Astrocyte (in vitro differentiated cells and primary cell): ENCODE results near the gene TARS3. TPM values are rescaled to one million over a fixed set of nuclear protein-coding genes. Genes with fewer than 3 reads are reported as not detected.

Experiments used
- DNase-seq: peaks from one replicate; pipeline ENCODE4 v3.0.0-alpha.2; 2010; ENCODE audit warnings: low read depth
- FAIRE-seq: peaks from 2 replicates; lab custom pipeline; 2011; peaks lifted over from hg19 to GRCh38; lab: Jason Lieb, UNC
- H2AFZ ChIP-seq: 2 replicates; pipeline ENCODE4 v1.6.0; 2012; ENCODE audit warnings: low read depth, low read length, inconsistent platforms
- H3K27ac ChIP-seq: 2 replicates; pipeline ENCODE4 v1.5.1; 2011; ENCODE audit warnings: low read depth, low read length, inconsistent platforms
- H3K27me3 ChIP-seq: 2 replicates; pipeline ENCODE4 v1.6.0; 2011; ENCODE audit warnings: low read length, inconsistent platforms; ENCODE audit not compliant: insufficient read depth
- H3K36me3 ChIP-seq: 2 replicates; pipeline ENCODE4 v1.5.1; 2011; ENCODE audit warnings: low read length, inconsistent platforms; ENCODE audit not compliant: insufficient read depth
- H3K4me1 ChIP-seq: 2 replicates; pipeline ENCODE4 v1.5.1; 2011; ENCODE audit warnings: low read length, inconsistent platforms; ENCODE audit not compliant: insufficient read depth
- H3K4me2 ChIP-seq: 2 replicates; pipeline ENCODE4 v1.6.0; 2012; ENCODE audit warnings: low read length, inconsistent platforms
- H3K4me3 ChIP-seq: 2 replicates; pipeline ENCODE4 v1.5.1; 2011; ENCODE audit warnings: low read depth, mild to moderate bottlenecking, low read length, inconsistent platforms; ENCODE audit not compliant: insufficient read depth
- H3K79me2 ChIP-seq: 2 replicates; pipeline ENCODE4 v1.6.0; 2012; ENCODE audit warnings: mild to moderate bottlenecking, low read length, inconsistent platforms; ENCODE audit not compliant: insufficient read depth
- H3K9ac ChIP-seq: 2 replicates; pipeline ENCODE4 v1.6.0; 2012; ENCODE audit warnings: mild to moderate bottlenecking, low read length, inconsistent platforms
- H3K9me3 ChIP-seq: 2 replicates; pipeline ENCODE4 v1.5.1; 2012; ENCODE audit warnings: low read depth, mild to moderate bottlenecking, low read length, inconsistent platforms; ENCODE audit not compliant: insufficient read depth
- H4K20me1 ChIP-seq: 2 replicates; pipeline ENCODE4 v1.6.0; 2012; ENCODE audit warnings: low read length, inconsistent platforms; ENCODE audit not compliant: insufficient read depth
- H3K27ac Mint-ChIP-seq: one replicate; pipeline ENCODE4 v1.8.0; 2021; ENCODE audit warnings: mild to moderate bottlenecking, mixed read lengths; ENCODE audit not compliant: unreplicated experiment
- H3K27me3 Mint-ChIP-seq: one replicate; pipeline ENCODE4 v1.8.0; 2021; ENCODE audit warnings: low read depth, mixed read lengths; ENCODE audit not compliant: unreplicated experiment
- H3K36me3 Mint-ChIP-seq: one replicate; pipeline ENCODE4 v1.8.0; 2021; ENCODE audit warnings: low read depth, mixed read lengths; ENCODE audit not compliant: unreplicated experiment
- H3K4me1 Mint-ChIP-seq: one replicate; pipeline ENCODE4 v1.8.0; 2021; ENCODE audit warnings: low read depth, mixed read lengths; ENCODE audit not compliant: unreplicated experiment
- H3K4me3 Mint-ChIP-seq: one replicate; pipeline ENCODE4 v1.8.0; 2021; ENCODE audit warnings: mild to moderate bottlenecking, moderate library complexity, mixed read lengths; ENCODE audit not compliant: unreplicated experiment
- H3K9me3 Mint-ChIP-seq: one replicate; pipeline ENCODE4 v1.8.0; 2021; ENCODE audit warnings: mild to moderate bottlenecking, mixed read lengths; ENCODE audit not compliant: unreplicated experiment
- CTCF ChIP-seq: IDR thresholded peaks from 2 replicates; pipeline ENCODE4 v1.5.1; 2011; ENCODE audit warnings: low read depth, mild to moderate bottlenecking, inconsistent platforms, low read length, moderate library complexity; ENCODE audit not compliant: insufficient read depth
- EZH2 ChIP-seq: IDR thresholded peaks from 2 replicates; pipeline ENCODE4 v1.6.1; 2012; ENCODE audit warnings: mild to moderate bottlenecking, low read length, inconsistent platforms; ENCODE audit not compliant: insufficient read depth
- total RNA-seq: library from RNA; stranded (reverse); gene quantifications from 2 replicates; pipeline ENCODE4 v1.2.1, GENCODE V29; 2021

TARS3 gene
- total RNA-seq, 1 donor from 2014 or later: 15.7 TPM

GRCh38 chr15:101686718-101687117 lies 37.6 kb downstream of the TARS3 start:
- Histone ChIP-seq H3K4me2 (no peak overlapping the region), H3K9ac (no peak overlapping the region), H2AFZ (no peak overlapping the region), H3K27ac (no peak overlapping the region), H3K9me3 (no peaks in the 10 kb centered on the region), H3K4me3 (no peak overlapping the region), H3K79me2 (no peaks in the 10 kb centered on the region), H3K36me3 (peaks cover 8% of the 10 kb centered on the region), H3K4me1 (peaks cover 7% of the 10 kb centered on the region), H4K20me1 (no peaks in the 10 kb centered on the region), H3K27me3 (no peaks in the 10 kb centered on the region)
- TF ChIP-seq CTCF (no peak), EZH2 (no peak)
- no peaks in the 10 kb centered on the region for H3K9me3 Mint-ChIP-seq
- H3K27me3 Mint-ChIP-seq: no peaks in the 10 kb centered on the region
- H3K4me1 Mint-ChIP-seq: peaks cover 31% of the 10 kb centered on the region
- no peak overlapping the region for H3K4me3 Mint-ChIP-seq
- DNase-seq (no peak), FAIRE-seq (no peak)
- H3K36me3 Mint-ChIP-seq: peaks cover 3% of the 10 kb centered on the region
- H3K27ac Mint-ChIP-seq: no peak overlapping the region

- Histone ChIP-seq H3K36me3 (peaks cover 8% of the 10 kb centered on the region), H3K4me2 (peak overlapping the region; percentile 31)
Observed at GRCh38 chr15:101684877-101685276, 39.4 kb downstream of the TARS3 start.

More at GRCh38 chr15:101684877-101685276, 39.4 kb downstream of the TARS3 start:
- Histone ChIP-seq H3K4me3 (no peak overlapping the region), H3K9ac (no peak overlapping the region), H4K20me1 (no peaks in the 10 kb centered on the region), H3K4me1 (peaks cover 5% of the 10 kb centered on the region), H3K27me3 (no peaks in the 10 kb centered on the region), H3K27ac (peak overlapping the region; percentile 61), H3K79me2 (no peaks in the 10 kb centered on the region), H3K9me3 (no peaks in the 10 kb centered on the region), H2AFZ (no peak overlapping the region)
- DNase-seq (no peak), FAIRE-seq (no peak)
- Mint-ChIP-seq H3K4me1 (peaks cover 29% of the 10 kb centered on the region), H3K27ac (peak overlapping the region; percentile 91), H3K36me3 (peaks cover 5% of the 10 kb centered on the region), H3K9me3 (no peaks in the 10 kb centered on the region), H3K27me3 (no peaks in the 10 kb centered on the region), H3K4me3 (no peak overlapping the region)
- TF ChIP-seq CTCF (no peak), EZH2 (no peak)
